ENCODE measurements around the gene FAM193B. TPM values are rescaled to one million over a fixed set of nuclear protein-coding genes. Genes with fewer than 3 reads are reported as not detected.
"Not testable (repeated sequence)": the region's sequence is repeated elsewhere in the genome, so short reads cannot be mapped to it uniquely, and the experiment has no call there.

FAM193B gene
- total RNA-seq, 1 experiment from 2014 or later, result 33.8 TPM

GRCh38 chr5:177593511-177593910, 39.1 kb upstream of the FAM193B start:
- Histone ChIP-seq H3K4me3 (no peak overlapping the region), H3K9me3 (replicated peaks) (no peaks in the 10 kb centered on the region)

GRCh38 chr5:177592905-177593304, 38.5 kb upstream of the FAM193B start:
- DNase-seq, result no peak
- no peaks in the 10 kb centered on the region for H3K9me3 ChIP-seq (replicated peaks)
- no peaks in the 10 kb centered on the region for H3K4me1 ChIP-seq
- H3K36me3 ChIP-seq, result peaks cover 32% of the 10 kb centered on the region
- peak overlapping the region; percentile 67 for H3K4me3 ChIP-seq
- no peak overlapping the region for H3K27ac ChIP-seq
- H3K27me3 ChIP-seq, result peaks cover 5% of the 10 kb centered on the region; the same call in 1 of the 2 replicates

More at GRCh38 chr5:177593511-177593910, 39.1 kb upstream of the FAM193B start:
- H3K27ac ChIP-seq, result no peak overlapping the region
- H3K36me3 ChIP-seq, result peaks cover 32% of the 10 kb centered on the region
- H3K27me3 ChIP-seq, result no peaks in the 10 kb centered on the region
- DNase-seq, result no peak
- H3K4me1 ChIP-seq, result no peaks in the 10 kb centered on the region

GRCh38 chr5:177592010-177592834, 37.9 kb upstream of the FAM193B start, which contains the start of gene TMED9:
TSS of gene TMED9 (plus strand) at chr5:177592203. CDS start at chr5:177592215, 12 bp downstream.
- H3K4me1 ChIP-seq, result no peaks in the 10 kb centered on the region
- peak; percentile 77 to 82 for DNase-seq
- H3K36me3 ChIP-seq, result peaks cover 32% of the 10 kb centered on the region
- no peaks in the 10 kb centered on the region for H3K9me3 ChIP-seq (replicated peaks)
- H3K27me3 ChIP-seq, result peaks cover 7% of the 10 kb centered on the region; the same call in 1 of the 2 replicates
- H3K27ac ChIP-seq, result peak within 1 kb of the TSS; percentile 12; the same call in 1 of the 2 replicates
- H3K4me3 ChIP-seq, result peak within 1 kb of the TSS; percentile 67

GRCh38 chr5:177591690-177592009, 37.3 kb upstream of the FAM193B start:
- peaks cover 31% of the 10 kb centered on the region for H3K36me3 ChIP-seq
- no peak for DNase-seq
- no peak overlapping the region for H3K27ac ChIP-seq
- no peaks in the 10 kb centered on the region for H3K4me1 ChIP-seq
- no peaks in the 10 kb centered on the region for H3K9me3 ChIP-seq (replicated peaks)
- H3K27me3 ChIP-seq, result peaks cover 7% of the 10 kb centered on the region; the same call in 1 of the 2 replicates
- peak overlapping the region; percentile 67 for H3K4me3 ChIP-seq

GRCh38 chr5:177590406-177590805, 36.0 kb upstream of the FAM193B start:
- Histone ChIP-seq H3K9me3 (replicated peaks) (no peaks in the 10 kb centered on the region), H3K4me1 (no peaks in the 10 kb centered on the region), H3K27ac (no peak overlapping the region), H3K36me3 (peaks cover 20% of the 10 kb centered on the region), H3K27me3 (peaks cover 7% of the 10 kb centered on the region; the same call in 1 of the 2 replicates), H3K4me3 (no peak overlapping the region)
- no peak for DNase-seq

GRCh38 chr5:177588413-177588909, 34.1 kb upstream of the FAM193B start:
- Histone ChIP-seq H3K4me1 (no peaks in the 10 kb centered on the region), H3K27me3 (peaks cover 7% of the 10 kb centered on the region; the same call in 1 of the 2 replicates), H3K9me3 (replicated peaks) (no peaks in the 10 kb centered on the region), H3K27ac (no peak overlapping the region), H3K4me3 (no peak overlapping the region), H3K36me3 (peaks cover under 1% of the 10 kb centered on the region)
- DNase-seq, result no peak

- Histone ChIP-seq H3K9me3 (replicated peaks) (no peaks in the 10 kb centered on the region), H3K27me3 (peaks cover 6% of the 10 kb centered on the region; the same call in 1 of the 2 replicates), H3K4me3 (no peak overlapping the region), H3K27ac (no peak overlapping the region), H3K36me3 (no peaks in the 10 kb centered on the region), H3K4me1 (no peaks in the 10 kb centered on the region)
- DNase-seq, result no peak
These were observed 24.0 kb upstream of the FAM193B start for GRCh38 chr5:177578316-177578715.

GRCh38 chr5:177576169-177576568, 21.8 kb upstream of the FAM193B start:
- Histone ChIP-seq H3K4me1 (no peaks in the 10 kb centered on the region), H3K27ac (no peak overlapping the region), H3K9me3 (replicated peaks) (no peaks in the 10 kb centered on the region; the same call in 1 of the 2 replicates), H3K4me3 (no peak overlapping the region), H3K36me3 (no peaks in the 10 kb centered on the region), H3K27me3 (peaks cover 10% of the 10 kb centered on the region; the same call in 1 of the 2 replicates)
- DNase-seq, result no peak

- DNase-seq, result no peak
- H3K27ac ChIP-seq, result no peak overlapping the region
- H3K4me3 ChIP-seq, result no peak overlapping the region
- no peaks in the 10 kb centered on the region for H3K4me1 ChIP-seq
- peaks cover 10% of the 10 kb centered on the region; the same call in 1 of the 2 replicates for H3K27me3 ChIP-seq
- no peaks in the 10 kb centered on the region; the same call in 1 of the 2 replicates for H3K9me3 ChIP-seq (replicated peaks)
- H3K36me3 ChIP-seq, result no peaks in the 10 kb centered on the region
These were observed 21.1 kb upstream of the FAM193B start for GRCh38 chr5:177575488-177575887.

- no peak overlapping the region for H3K4me3 ChIP-seq
- H3K4me1 ChIP-seq, result no peaks in the 10 kb centered on the region
- H3K36me3 ChIP-seq, result no peaks in the 10 kb centered on the region
- no peak overlapping the region for H3K27ac ChIP-seq
- peaks cover 9% of the 10 kb centered on the region; the same call in 1 of the 2 replicates for H3K27me3 ChIP-seq
- no peak for DNase-seq
- H3K9me3 ChIP-seq (replicated peaks), result no peaks in the 10 kb centered on the region; the same call in 1 of the 2 replicates
These were observed 15.5 kb upstream of the FAM193B start for GRCh38 chr5:177569894-177570293.

GRCh38 chr5:177568326-177568725, 14.0 kb upstream of the FAM193B start:
- no peaks in the 10 kb centered on the region; the same call in 1 of the 2 replicates for H3K9me3 ChIP-seq (replicated peaks)
- no peak overlapping the region for H3K27ac ChIP-seq
- no peak for DNase-seq
- no peak overlapping the region for H3K4me3 ChIP-seq
- H3K27me3 ChIP-seq, result peaks cover 4% of the 10 kb centered on the region; the same call in 1 of the 2 replicates
- no peaks in the 10 kb centered on the region for H3K36me3 ChIP-seq
- H3K4me1 ChIP-seq, result no peaks in the 10 kb centered on the region

- no peaks in the 10 kb centered on the region; the same call in 1 of the 2 replicates for H3K27me3 ChIP-seq
- no peaks in the 10 kb centered on the region for H3K36me3 ChIP-seq
- peaks cover 8% of the 10 kb centered on the region for H3K9me3 ChIP-seq (replicated peaks)
- no peaks in the 10 kb centered on the region for H3K4me1 ChIP-seq
- no peak overlapping the region for H3K4me3 ChIP-seq
- H3K27ac ChIP-seq, result no peak overlapping the region
- DNase-seq, result no peak
These were observed 10.7 kb upstream of the FAM193B start for GRCh38 chr5:177565046-177565445.

- not testable (repeated sequence) for H3K4me1 ChIP-seq; H3K36me3 ChIP-seq; H3K9me3 ChIP-seq (replicated peaks); H3K27me3 ChIP-seq; H3K27ac ChIP-seq; DNase-seq; H3K4me3 ChIP-seq
These were observed 5.1 kb upstream of the FAM193B start for GRCh38 chr5:177559446-177559941.

GRCh38 chr5:177557796-177558195, 3.4 kb upstream of the FAM193B start:
- no peaks in the 10 kb centered on the region for H3K36me3 ChIP-seq
- H3K9me3 ChIP-seq (replicated peaks), result peaks cover 8% of the 10 kb centered on the region
- no peak for DNase-seq
- no peak overlapping the region for H3K27ac ChIP-seq
- peaks cover 9% of the 10 kb centered on the region for H3K4me1 ChIP-seq
- H3K27me3 ChIP-seq, result no peaks in the 10 kb centered on the region
- no peak overlapping the region for H3K4me3 ChIP-seq

- Histone ChIP-seq H3K4me3 (no peak overlapping the region), H3K27ac (no peak overlapping the region), H3K4me1 (peaks cover 9% of the 10 kb centered on the region), H3K36me3 (peaks cover 5% of the 10 kb centered on the region), H3K27me3 (no peaks in the 10 kb centered on the region), H3K9me3 (replicated peaks) (peaks cover 8% of the 10 kb centered on the region)
- peak; percentile 27 to 56 for DNase-seq
These were observed 2.8 kb upstream of the FAM193B start for GRCh38 chr5:177557041-177557647.

Data from SJCRH30 (cell line).